Measurements from ENCODE around the gene FAM240B. TPM values are rescaled to one million over a fixed set of nuclear protein-coding genes. Genes with fewer than 3 reads are reported as not detected.

The FAM240B gene
- not detected in 2 replicates for total RNA-seq (2014; rRNA removed; shearing (Covaris generic))

GRCh38 chr9:38720083-38720745, at the start of gene FAM240B:
Gene FAM240B, minus strand, starts transcription at chr9:38720133. Its CDS starts 16,134 bp downstream, at chr9:38703999.
- no peak for DNase-seq (ENCODE audit: low read depth)

GRCh38 chr9:38768351-38768761, 48.4 kb upstream of the FAM240B start:
- no peak for DNase-seq (ENCODE audit: low read depth)

- DNase-seq (ENCODE audit: low read depth), result no peak
Observed at GRCh38 chr9:38765101-38765500, 45.2 kb upstream of the FAM240B start.

GRCh38 chr9:38761999-38762398, 42.1 kb upstream of the FAM240B start:
- DNase-seq (ENCODE audit: low read depth), result no peak

- no peak for DNase-seq (ENCODE audit: low read depth)
Observed at GRCh38 chr9:38761339-38761738, 41.4 kb upstream of the FAM240B start.

- no peak for DNase-seq (ENCODE audit: low read depth)
Observed at GRCh38 chr9:38756702-38757101, 36.8 kb upstream of the FAM240B start.

GRCh38 chr9:38747941-38748340, 28.0 kb upstream of the FAM240B start:
- no peak for DNase-seq (ENCODE audit: low read depth)

- no peak for DNase-seq (ENCODE audit: low read depth)
Observed at GRCh38 chr9:38747067-38747466, 27.1 kb upstream of the FAM240B start.

GRCh38 chr9:38746303-38746702, 26.4 kb upstream of the FAM240B start:
- DNase-seq (ENCODE audit: low read depth), result no peak

GRCh38 chr9:38744484-38744883, 24.6 kb upstream of the FAM240B start:
- DNase-seq (ENCODE audit: low read depth), result no peak

GRCh38 chr9:38737246-38737645, 17.3 kb upstream of the FAM240B start:
- DNase-seq (ENCODE audit: low read depth), result no peak

GRCh38 chr9:38734831-38735230, 14.9 kb upstream of the FAM240B start:
- no peak for DNase-seq (ENCODE audit: low read depth)

- no peak for DNase-seq (ENCODE audit: low read depth)
Observed at GRCh38 chr9:38733503-38733902, 13.6 kb upstream of the FAM240B start.

- no peak for DNase-seq (ENCODE audit: low read depth)
Observed at GRCh38 chr9:38732885-38733284, 13.0 kb upstream of the FAM240B start.

- peak; percentile 19 for DNase-seq (ENCODE audit: low read depth)
Observed at GRCh38 chr9:38727497-38728001, 7.6 kb upstream of the FAM240B start.

GRCh38 chr9:38724754-38725153, 4.8 kb upstream of the FAM240B start:
- peak; percentile 16 for DNase-seq (ENCODE audit: low read depth)

- DNase-seq (ENCODE audit: low read depth), result no peak
Observed at GRCh38 chr9:38718148-38718547, 1.8 kb downstream of the FAM240B start.

- DNase-seq (ENCODE audit: low read depth), result no peak
Observed at GRCh38 chr9:38715684-38716083, 4.2 kb downstream of the FAM240B start.

GRCh38 chr9:38713426-38713825, 6.5 kb downstream of the FAM240B start:
- peak; percentile 54 for DNase-seq (ENCODE audit: low read depth)

- peak; percentile 38 for DNase-seq (ENCODE audit: low read depth)
Observed at GRCh38 chr9:38708759-38709158, 11.2 kb downstream of the FAM240B start.

GRCh38 chr9:38707885-38708637, 11.9 kb downstream of the FAM240B start:
- peak; percentile 13 for DNase-seq (ENCODE audit: low read depth)

GRCh38 chr9:38706493-38706892, 13.4 kb downstream of the FAM240B start:
- no peak for DNase-seq (ENCODE audit: low read depth)

GRCh38 chr9:38705917-38706316, 14.0 kb downstream of the FAM240B start:
- DNase-seq (ENCODE audit: low read depth), result no peak
